Right lobe of liver (tissue), 6 donors: ENCODE results near the gene CD99. TPM values are rescaled to one million over a fixed set of nuclear protein-coding genes. Genes with fewer than 3 reads are reported as not detected.
"Not testable (repeated sequence)": the region's sequence is repeated elsewhere in the genome, so short reads cannot be mapped to it uniquely, and the experiment has no call there.

ENCODE experiments used
- ATAC-seq, 4 donors: fragments of 200-7000 bp; cut with Tn5 transposase; one replicate each; pipeline ENCODE4 v1.9.1; 2020; ENCODE audit warnings: mild to moderate bottlenecking in 4 of 4, moderate library complexity in 4 of 4
- DNase-seq, 3 donors: peaks; one replicate each; pipeline ENCODE4 v3.0.0-alpha.2; 2020
- H3K27ac ChIP-seq, 3 donors: fragments of 200-600 bp; one replicate each; pipeline ENCODE4 v1.8.0; 2022
- H3K27me3 ChIP-seq, 2 donors: fragments of 200-600 bp; one replicate each; pipeline ENCODE4 v1.8.0; 2022
- H3K36me3 ChIP-seq, 4 donors: fragments of 200-600 bp; sonication (generic) in 1 of 4; one replicate each; pipeline versions ENCODE4 v1.5.1 to v1.8.0; 2017 to 2022; ENCODE audit warnings: control low read depth in 1 of 4
- H3K4me1 ChIP-seq, 4 donors: fragments of 200-600 bp; sonication (generic) in 1 of 4; one replicate each; pipeline versions ENCODE4 v1.5.1 to v1.8.0; 2017 to 2022; ENCODE audit warnings: control low read depth in 1 of 4
- H3K4me3 ChIP-seq, 3 donors: fragments of 200-600 bp; one replicate each; pipeline ENCODE4 v1.8.0; 2022
- H3K9me3 ChIP-seq, 4 donors: fragments of 200-600 bp; sonication (generic) in 1 of 4; one replicate each; pipeline versions ENCODE4 v1.5.1 to v1.8.0; 2017 to 2022; ENCODE audit warnings: control low read depth in 1 of 4
- CTCF ChIP-seq, 4 donors: fragments of 200-600 bp in 3 of 4; fragments of 450-650 bp in 1 of 4; IDR thresholded peaks; one replicate each; pipeline versions ENCODE4 v1.5.1 to v1.8.0; 2016 to 2022; ENCODE audit warnings: antibody characterized with exemption in 4 of 4, mild to moderate bottlenecking in 2 of 4
- POLR2A ChIP-seq: fragments of 450-650 bp; IDR thresholded peaks from one replicate; pipeline ENCODE4 v1.6.1; 2017; ENCODE audit warnings: antibody characterized with exemption, mild to moderate bottlenecking
- WGBS: methylation state at CpG from one replicate; pipeline ENCODE4 v1.1.6; 2018; ENCODE audit warnings: low coverage, low lambda C conversion rate; ENCODE audit not compliant: insufficient coverage; ENCODE audit errors: missing lambda C conversion rate; 5-methylcytosine and 5-hydroxymethylcytosine counted together
- intact Hi-C, 2 donors: fragments of 100-400 bp; cut with DNase I; formaldehyde crosslinking; loops; one replicate each; pipeline versions ENCODE4 v1.11.2 to v1.14.1; 2022
- total RNA-seq, 6 experiments: library from RNA; depleted of rRNA in 2 of 6; stranded (reverse); fragments of >200 nt in 2 of 6; fragmentation: NEBNext Ultra II Directional in 3 of 6; extraction: Animal tissue kit (Norgen Biotek cat#: 25700) in 3 of 6; gene quantifications; one replicate each; pipeline versions ENCODE4 v1.1.0 to v1.2.4, GENCODE V29; 2016 to 2023
- donor health status: DM: no; HTN: yes; CAD: no.
- donor health status: DM: no; HTN: no; CAD: no.
- donor health status: DM: no; HTN: no; CAD: no.
- donor health status: DM: no; HTN: yes; CAD: no.
- donor health status: DM: no; HTN: yes; CAD: no.

Gene CD99
- total RNA-seq, 6 experiments from 2014 or later = 88.5 to 139 (median 119) TPM

GRCh38 chrX:2732649-2733048 lies 41.6 kb downstream of the CD99 start:
- H3K4me1 ChIP-seq = no peaks in the 10 kb centered on the region
- no peak for TF ChIP-seq CTCF (IDR thresholded peaks at IDR 0.05)
- H3K27ac ChIP-seq = no peak overlapping the region
- intact Hi-C loops = no loop called here
- no peak for ATAC-seq
- no peaks in the 10 kb centered on the region for H3K27me3 ChIP-seq
- no peaks in the 10 kb centered on the region for H3K9me3 ChIP-seq
- H3K36me3 ChIP-seq = peaks cover 0 to 22% (median 7%) of the 10 kb centered on the region in 4 donors
- H3K4me3 ChIP-seq = no peak overlapping the region
- DNase-seq = no peak

GRCh38 chrX:2733286-2733685 lies 42.2 kb downstream of the CD99 start:
- peaks cover 0 to 22% (median 6%) of the 10 kb centered on the region in 4 donors for H3K36me3 ChIP-seq
- 97% methylated on average over 9 of the region's 9 CpGs for WGBS
- no peaks in the 10 kb centered on the region for H3K27me3 ChIP-seq
- DNase-seq = no peak
- H3K9me3 ChIP-seq = no peaks in the 10 kb centered on the region
- H3K4me1 ChIP-seq = no peaks in the 10 kb centered on the region
- no peak overlapping the region for H3K4me3 ChIP-seq
- intact Hi-C loops = no loop called here
- TF ChIP-seq POLR2A = no peak
- TF ChIP-seq CTCF (IDR thresholded peaks at IDR 0.05) = no peak
- no peak overlapping the region for H3K27ac ChIP-seq
- ATAC-seq = no peak

- DNase-seq (no peak), ATAC-seq (no peak)
- 71% methylated on average over 3 of the region's 4 CpGs for WGBS
- intact Hi-C loops = no loop called here
- Histone ChIP-seq H3K9me3 (no peaks in the 10 kb centered on the region), H3K36me3 (peaks cover 0 to 8% (median 1%) of the 10 kb centered on the region in 4 donors), H3K27ac (no peak overlapping the region), H3K27me3 (no peaks in the 10 kb centered on the region), H3K4me3 (no peak overlapping the region), H3K4me1 (no peaks in the 10 kb centered on the region)
- no peak for TF ChIP-seq POLR2A
- TF ChIP-seq CTCF (IDR thresholded peaks at IDR 0.05) = no peak
These were observed 44.2 kb downstream of the CD99 start for GRCh38 chrX:2735270-2735669.

GRCh38 chrX:2740672-2741071 lies 49.6 kb downstream of the CD99 start:
- H3K4me1 ChIP-seq = no peaks in the 10 kb centered on the region
- no peak overlapping the region for H3K27ac ChIP-seq
- DNase-seq (no peak), ATAC-seq (no peak)
- H3K4me3 ChIP-seq = no peak overlapping the region
- no peaks in the 10 kb centered on the region for H3K27me3 ChIP-seq
- peaks cover 0 to 13% (median 0%) of the 10 kb centered on the region in 4 donors for H3K36me3 ChIP-seq
- intact Hi-C loops = no loop called here
- H3K9me3 ChIP-seq = no peaks in the 10 kb centered on the region
- WGBS = 90% methylated on average over 6 of the region's 11 CpGs
- TF ChIP-seq CTCF (IDR thresholded peaks at IDR 0.05) = no peak
- TF ChIP-seq POLR2A = no peak

GRCh38 chrX:2741386-2741785 lies 50.3 kb downstream of the CD99 start:
- Histone ChIP-seq H3K36me3 (peaks cover 0 to 13% (median 0%) of the 10 kb centered on the region in 4 donors), H3K27ac (no peak overlapping the region), H3K4me3 (no peak overlapping the region), H3K4me1 (no peaks in the 10 kb centered on the region), H3K27me3 (no peaks in the 10 kb centered on the region), H3K9me3 (no peaks in the 10 kb centered on the region)
- TF ChIP-seq POLR2A (no peak), CTCF (IDR thresholded peaks at IDR 0.05) (no peak)
- intact Hi-C loops = no loop called here
- ATAC-seq (no peak), DNase-seq (no peak)
- 100% methylated on average over 2 of the region's 3 CpGs for WGBS

GRCh38 chrX:2746250-2746649 lies 55.2 kb downstream of the CD99 start:
- H3K4me1 ChIP-seq, H3K27me3 ChIP-seq, ATAC-seq, DNase-seq, H3K9me3 ChIP-seq, H3K27ac ChIP-seq, H3K4me3 ChIP-seq, intact Hi-C loops, H3K36me3 ChIP-seq: not testable (repeated sequence)
- WGBS = 42% methylated on average over 6 of the region's 6 CpGs
